ENCODE data around the gene BBOX1.
A peak's percentile ranks its signal among the peaks of the same experiment; 100 is the strongest.

The BBOX1 gene

GRCh38 chr11:27100534-27100933 lies 59.9 kb downstream of the BBOX1 start:
- no peak for TF ChIP-seq CTCF (IDR thresholded peaks at IDR 0.05; ENCODE audit: low read depth, low read length, missing control alignments)
- in situ Hi-C loops (cut with HindIII; ENCODE audit: low sequenced_read_pairs), result no loop called here
- peak; percentile 46 for DNase-seq (ENCODE audit: low read depth)
- H3K4me3 ChIP-seq (ENCODE audit: low read depth, low read length), result no peak overlapping the region

GRCh38 chr11:27107548-27107947 lies 66.9 kb downstream of the BBOX1 start:
- no peak for DNase-seq (ENCODE audit: low read depth)
- in situ Hi-C loops (cut with HindIII; ENCODE audit: low sequenced_read_pairs), result no loop called here
- H3K4me3 ChIP-seq (ENCODE audit: low read depth, low read length), result no peak overlapping the region
- no peak for TF ChIP-seq CTCF (IDR thresholded peaks at IDR 0.05; ENCODE audit: low read depth, low read length, missing control alignments)

GRCh38 chr11:27108809-27109208 lies 68.2 kb downstream of the BBOX1 start:
- DNase-seq (ENCODE audit: low read depth), result no peak
- in situ Hi-C loops (cut with HindIII; ENCODE audit: low sequenced_read_pairs), result no loop called here
- no peak for TF ChIP-seq CTCF (IDR thresholded peaks at IDR 0.05; ENCODE audit: low read depth, low read length, missing control alignments)
- no peak overlapping the region for H3K4me3 ChIP-seq (ENCODE audit: low read depth, low read length)

- in situ Hi-C loops (cut with HindIII; ENCODE audit: low sequenced_read_pairs), result no loop called here
- DNase-seq (ENCODE audit: low read depth), result no peak
- H3K4me3 ChIP-seq (ENCODE audit: low read depth, low read length), result no peak overlapping the region
- no peak for TF ChIP-seq CTCF (IDR thresholded peaks at IDR 0.05; ENCODE audit: low read depth, low read length, missing control alignments)
These were observed 71.3 kb downstream of the BBOX1 start for GRCh38 chr11:27111896-27112295.

- TF ChIP-seq CTCF (IDR thresholded peaks at IDR 0.05; ENCODE audit: low read depth, low read length, missing control alignments), result no peak
- no peak overlapping the region for H3K4me3 ChIP-seq (ENCODE audit: low read depth, low read length)
- in situ Hi-C loops (cut with HindIII; ENCODE audit: low sequenced_read_pairs), result no loop called here
- no peak for DNase-seq (ENCODE audit: low read depth)
These were observed 72.3 kb downstream of the BBOX1 start for GRCh38 chr11:27112946-27113345.

- in situ Hi-C loops (cut with HindIII; ENCODE audit: low sequenced_read_pairs), result no loop called here
- H3K4me3 ChIP-seq (ENCODE audit: low read depth, low read length), result no peak overlapping the region
- DNase-seq (ENCODE audit: low read depth), result no peak
- no peak for TF ChIP-seq CTCF (IDR thresholded peaks at IDR 0.05; ENCODE audit: low read depth, low read length, missing control alignments)
These were observed 74.5 kb downstream of the BBOX1 start for GRCh38 chr11:27115051-27115650.

All from astrocyte of the cerebellum (primary cell).